Midbrain (tissue), 1 donor: ENCODE results near the gene NR1H4.
"Not testable (repeated sequence)": the region's sequence is repeated elsewhere in the genome, so short reads cannot be mapped to it uniquely, and the experiment has no call there.

ENCODE experiments used
- DNase-seq: peaks from one replicate; lab custom pipeline; 2025; lab: John Stamatoyannopoulos, UW

Gene NR1H4

GRCh38 chr12:100473050-100473715 is 483 bp upstream of the NR1H4 start:
- no peak for DNase-seq

DNA sequence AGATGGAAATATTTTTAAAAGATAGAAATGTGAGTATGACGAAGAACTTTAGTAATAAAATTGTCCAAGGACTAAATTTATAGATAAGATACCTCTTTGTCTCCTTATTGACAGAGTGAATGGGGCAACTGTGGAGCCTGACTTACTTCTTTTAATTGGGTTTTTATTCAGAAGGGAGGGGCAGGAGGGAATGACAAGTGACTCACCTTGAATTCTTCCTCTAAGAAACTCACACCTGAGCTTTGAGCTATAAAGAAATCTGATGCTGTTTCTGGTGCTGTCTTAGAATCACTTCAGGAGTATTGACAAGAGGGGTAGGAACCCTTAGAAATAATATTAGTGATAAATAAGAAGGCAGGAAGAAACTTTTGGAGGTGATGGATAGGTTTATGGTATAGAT is 951 bp downstream of the NR1H4 start:
- DNase-seq: no peak

GRCh38 chr12:100476013-100476751 is 2.5 kb downstream of the NR1H4 start:
- no peak for DNase-seq

GRCh38 chr12:100481021-100481420 is 7.4 kb downstream of the NR1H4 start:
- DNase-seq: no peak

- DNase-seq: no peak
Measured at GRCh38 chr12:100484183-100484886, 10.7 kb downstream of the NR1H4 start.

DNA sequence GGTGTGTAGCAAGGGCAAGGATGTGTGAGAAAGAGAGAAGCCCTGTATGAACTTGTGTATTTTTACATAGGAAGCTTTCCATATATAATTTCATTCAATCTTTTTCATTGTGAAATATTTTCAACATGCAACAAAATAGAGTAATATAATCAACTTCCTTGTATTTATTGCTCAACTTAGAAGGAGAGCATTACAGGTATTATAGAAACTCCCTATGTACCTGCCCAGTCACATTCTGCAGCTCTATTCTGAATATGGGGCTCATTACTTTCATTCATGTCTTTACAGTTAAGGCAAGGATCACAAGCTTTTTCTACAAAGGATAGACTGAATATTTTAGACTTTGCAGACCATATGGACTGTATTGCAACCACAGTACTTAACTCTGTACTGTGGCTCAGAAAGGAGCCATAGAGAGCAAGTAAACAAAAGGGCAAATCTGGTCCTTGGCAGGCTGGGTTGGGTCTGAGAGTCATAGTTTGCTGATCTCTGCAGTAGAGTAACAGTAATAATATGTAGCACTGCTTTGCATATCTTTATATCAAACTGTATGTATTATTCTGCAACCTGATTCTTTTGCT is 11.3 kb downstream of the NR1H4 start:
- DNase-seq: no peak

- no peak for DNase-seq
Measured at GRCh38 chr12:100485983-100486382, 12.3 kb downstream of the NR1H4 start.

DNA sequence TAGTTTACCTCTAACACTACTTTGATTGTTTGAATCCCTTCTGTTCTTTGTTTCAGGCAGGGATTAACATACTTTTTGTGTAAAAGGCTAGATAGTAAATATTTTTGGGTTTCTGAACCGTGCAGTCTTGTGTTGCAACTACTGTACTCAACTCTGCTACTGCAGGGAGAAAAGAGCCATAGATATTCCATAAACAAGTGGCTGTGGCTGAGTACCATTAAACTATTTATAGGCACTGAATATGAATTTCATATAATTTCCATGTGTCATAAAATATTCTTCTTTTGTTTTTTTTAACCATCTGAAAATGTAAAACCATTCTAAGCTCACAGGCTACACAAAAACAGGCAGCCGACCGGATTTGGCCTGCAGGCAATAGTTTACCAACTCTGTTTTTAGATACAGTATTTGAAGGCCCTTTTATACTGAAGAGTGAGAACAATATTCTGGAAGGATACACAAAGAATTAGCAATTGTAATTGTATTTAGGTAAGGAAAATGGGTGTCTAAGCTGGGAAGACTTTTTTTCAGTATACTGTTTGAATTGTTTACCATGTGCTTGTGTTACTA is 15.7 kb downstream of the NR1H4 start:
- no peak for DNase-seq

GRCh38 chr12:100490056-100490455 is 16.4 kb downstream of the NR1H4 start:
- DNase-seq: no peak

DNA sequence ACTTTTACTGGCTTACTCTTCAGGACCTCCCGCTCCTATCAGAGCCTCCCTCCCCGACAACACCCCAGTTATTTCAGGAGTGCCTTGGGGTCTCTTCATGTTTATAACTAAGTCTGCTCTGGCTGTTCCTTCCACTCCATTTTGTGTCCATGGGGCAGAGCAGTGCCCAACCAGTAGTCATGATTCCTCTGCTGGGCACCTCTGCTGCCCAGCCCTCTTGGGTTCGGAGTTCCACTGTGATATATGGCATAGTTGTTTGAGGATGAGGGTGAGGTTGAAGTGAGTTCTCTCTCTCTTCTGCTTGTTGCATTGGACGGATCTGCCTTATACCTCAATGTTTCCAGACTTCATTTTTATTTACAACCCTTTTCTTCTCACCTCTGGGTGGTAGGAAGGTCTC is 17.4 kb downstream of the NR1H4 start:
- DNase-seq: no peak

GRCh38 chr12:100493396-100494012 is 19.8 kb downstream of the NR1H4 start:
- no peak for DNase-seq

GRCh38 chr12:100494026-100494425 is 20.4 kb downstream of the NR1H4 start:
- no peak for DNase-seq

DNA sequence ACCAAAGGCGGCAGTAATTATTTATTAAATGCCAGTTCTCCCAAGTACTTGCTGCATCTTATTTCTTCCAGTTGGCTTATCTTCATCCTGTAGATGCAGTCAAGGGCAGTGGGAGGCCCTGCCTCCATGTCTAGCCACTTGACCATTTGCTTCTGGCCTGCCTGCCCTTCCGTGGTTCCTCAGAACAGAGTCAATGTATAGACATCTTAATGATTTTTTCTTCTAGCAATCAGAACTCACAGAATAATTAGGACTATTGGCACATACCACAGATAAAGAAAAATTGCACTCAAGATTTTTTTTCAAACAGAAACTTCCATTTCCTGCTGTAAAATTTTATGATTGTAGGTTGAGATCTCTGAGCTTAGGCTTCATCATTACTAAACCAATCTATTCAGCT is 20.9 kb downstream of the NR1H4 start:
- DNase-seq: no peak

GRCh38 chr12:100497105-100497795 is 23.6 kb downstream of the NR1H4 start:
- no peak for DNase-seq

DNA sequence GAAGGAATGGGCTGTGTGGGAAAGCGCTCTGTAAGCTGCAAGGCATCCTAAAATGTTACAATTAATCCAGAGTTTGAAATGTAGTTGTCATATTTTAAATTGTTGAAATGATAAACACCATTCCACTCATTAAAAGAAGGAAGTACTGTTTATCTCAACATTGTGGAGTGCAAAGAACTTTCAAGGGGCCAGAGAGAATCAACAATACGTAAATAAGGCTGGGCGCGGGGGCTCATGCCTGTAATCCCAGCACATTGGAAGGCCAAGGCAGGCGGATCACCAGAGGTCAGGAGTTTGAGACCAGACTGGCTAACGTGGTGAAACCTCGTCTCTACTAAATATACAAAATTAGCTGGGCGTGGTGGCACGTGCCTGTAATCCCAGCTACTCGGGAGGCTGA is 24.5 kb downstream of the NR1H4 start:
- DNase-seq: no peak

- no peak for DNase-seq
Measured at GRCh38 chr12:100499416-100499815, 25.8 kb downstream of the NR1H4 start.

DNA sequence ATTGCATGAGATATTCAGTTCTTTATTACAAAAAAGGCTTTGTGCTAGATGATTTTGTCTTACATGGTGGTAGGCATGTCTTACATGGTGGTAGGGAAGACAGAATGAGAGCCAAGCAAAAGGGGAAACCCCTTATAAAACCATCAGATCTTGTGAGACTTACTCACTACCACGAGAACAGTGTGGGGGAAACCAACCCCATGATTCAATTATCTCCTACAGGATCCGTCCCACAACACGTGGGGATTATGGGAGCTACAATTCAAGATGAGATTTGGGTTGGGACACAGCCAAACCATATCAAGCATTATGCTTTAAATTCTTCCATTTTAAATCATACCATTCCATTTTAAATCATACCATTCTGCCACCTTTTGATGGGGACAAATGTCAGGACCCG is 29.1 kb downstream of the NR1H4 start:
- not testable (repeated sequence) for DNase-seq

GRCh38 chr12:100503228-100503628 is 29.6 kb downstream of the NR1H4 start:
- DNase-seq: no peak

GRCh38 chr12:100504804-100505203 is 31.1 kb downstream of the NR1H4 start:
- no peak for DNase-seq

DNA sequence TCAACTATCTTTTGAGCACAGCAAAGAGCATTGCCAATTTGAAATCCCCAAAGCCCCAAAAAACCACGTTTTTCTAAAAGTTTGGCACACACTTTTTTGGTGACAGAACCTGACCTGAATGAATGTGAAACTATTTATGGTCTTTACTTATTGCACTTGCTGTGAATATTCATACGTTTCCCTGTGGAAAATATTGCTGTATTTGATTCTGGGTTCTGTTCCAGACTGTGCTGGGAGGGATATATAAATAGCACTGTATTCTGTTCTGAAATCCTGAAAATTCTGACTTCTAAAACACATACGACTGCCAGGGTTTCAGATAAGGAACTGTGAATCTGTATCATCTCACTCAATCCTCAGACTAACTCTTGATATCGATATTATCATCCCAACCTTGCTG is 35.1 kb downstream of the NR1H4 start:
- no peak for DNase-seq

DNA sequence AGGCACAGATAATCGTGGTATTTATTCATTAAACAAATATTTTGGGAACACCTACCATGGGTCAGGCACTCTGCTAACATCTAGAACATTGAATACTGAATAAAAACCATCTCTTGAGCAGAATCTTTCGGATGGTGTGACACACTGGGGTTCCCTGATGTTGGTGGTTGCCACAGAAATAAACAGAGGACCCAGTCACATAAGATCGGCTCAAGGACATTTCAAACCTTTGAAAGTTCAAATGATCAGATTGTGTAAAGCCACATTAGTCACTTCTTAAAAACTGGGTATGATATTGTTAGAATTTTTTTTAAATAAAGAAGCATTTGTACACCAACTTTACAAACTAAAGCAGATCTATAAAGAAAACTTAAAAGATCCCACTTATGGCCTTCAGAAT is 39.0 kb downstream of the NR1H4 start:
- DNase-seq: no peak
